ENCODE results near the gene LCE1E.

DNA sequence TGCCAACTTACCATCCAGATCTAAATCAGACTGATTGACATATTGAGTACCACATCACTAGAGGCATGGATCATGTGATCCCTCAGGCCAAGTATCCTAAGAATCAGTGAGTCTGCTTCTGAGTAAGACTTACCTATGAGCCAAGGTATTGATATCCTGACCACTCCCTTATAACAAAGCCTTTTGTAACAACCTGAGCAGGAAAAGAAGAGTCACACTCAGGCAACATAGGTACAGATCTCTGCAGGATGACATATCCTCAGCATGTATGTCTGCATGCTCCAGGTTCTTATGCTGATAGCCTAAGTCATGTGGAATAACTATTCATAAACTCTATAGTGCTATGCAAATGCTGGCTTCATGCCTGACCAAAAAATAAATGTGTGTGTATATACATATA is 38.9 kb downstream of the LCE1E start:
- TF ChIP-seq, protein P1, sequence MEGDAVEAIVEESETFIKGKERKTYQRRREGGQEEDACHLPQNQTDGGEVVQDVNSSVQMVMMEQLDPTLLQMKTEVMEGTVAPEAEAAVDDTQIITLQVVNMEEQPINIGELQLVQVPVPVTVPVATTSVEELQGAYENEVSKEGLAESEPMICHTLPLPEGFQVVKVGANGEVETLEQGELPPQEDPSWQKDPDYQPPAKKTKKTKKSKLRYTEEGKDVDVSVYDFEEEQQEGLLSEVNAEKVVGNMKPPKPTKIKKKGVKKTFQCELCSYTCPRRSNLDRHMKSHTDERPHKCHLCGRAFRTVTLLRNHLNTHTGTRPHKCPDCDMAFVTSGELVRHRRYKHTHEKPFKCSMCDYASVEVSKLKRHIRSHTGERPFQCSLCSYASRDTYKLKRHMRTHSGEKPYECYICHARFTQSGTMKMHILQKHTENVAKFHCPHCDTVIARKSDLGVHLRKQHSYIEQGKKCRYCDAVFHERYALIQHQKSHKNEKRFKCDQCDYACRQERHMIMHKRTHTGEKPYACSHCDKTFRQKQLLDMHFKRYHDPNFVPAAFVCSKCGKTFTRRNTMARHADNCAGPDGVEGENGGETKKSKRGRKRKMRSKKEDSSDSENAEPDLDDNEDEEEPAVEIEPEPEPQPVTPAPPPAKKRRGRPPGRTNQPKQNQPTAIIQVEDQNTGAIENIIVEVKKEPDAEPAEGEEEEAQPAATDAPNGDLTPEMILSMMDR (IDR thresholded peaks at IDR 0.05): no peak
- TF ChIP-seq POLR2A (IDR thresholded peaks at IDR 0.05): no peak
